ENCODE data around the gene ZFYVE21. TPM values are rescaled to one million over a fixed set of nuclear protein-coding genes. Genes with fewer than 3 reads are reported as not detected.

Gene ZFYVE21
- total RNA-seq, 1 experiment from 2014 or later: 59.7 TPM

GRCh38 chr14:103703433-103704385 lies 11.9 kb upstream of the ZFYVE21 start (continued):
- no peak for TF ChIP-seq USF2 (CRISPR knock-in tag; IDR thresholded peaks at IDR 0.05)
- no peak for TF ChIP-seq MAX (CRISPR knock-in tag; IDR thresholded peaks at IDR 0.05)
- no peak for TF ChIP-seq ATF2 (CRISPR knock-in tag; IDR thresholded peaks at IDR 0.05; ENCODE audit: borderline replicate concordance, low read depth)
- no peak for TF ChIP-seq ZNF263 (CRISPR knock-in tag; IDR thresholded peaks at IDR 0.05; ENCODE audit: low read depth)
- no peak for TF ChIP-seq NFATC4 (CRISPR knock-in tag; IDR thresholded peaks at IDR 0.05)
- no peak for TF ChIP-seq RORB (CRISPR knock-in tag; IDR thresholded peaks at IDR 0.05)
- TF ChIP-seq ERG (CRISPR knock-in tag; IDR thresholded peaks at IDR 0.05): no peak
- no peak for TF ChIP-seq CDX4 (CRISPR knock-in tag; IDR thresholded peaks at IDR 0.05; ENCODE audit: borderline replicate concordance)
- TF ChIP-seq ZSCAN18 (CRISPR knock-in tag; IDR thresholded peaks at IDR 0.05): no peak
- TF ChIP-seq IRF1 (CRISPR knock-in tag; IDR thresholded peaks at IDR 0.05): no peak

- H3K27me3 Mint-ChIP-seq (ENCODE audit: low read depth): no peaks in the 10 kb centered on the region; the same call in 1 of the 2 replicates
- ATAC-seq: no peak
- CTCF ChIA-PET: no interaction called here
- no peaks in the 10 kb centered on the region for H3K9me3 Mint-ChIP-seq
- peaks cover 3% of the 10 kb centered on the region for H3K4me1 Mint-ChIP-seq
- POLR2A ChIA-PET: interaction anchor here (0.9 kb wide), 1 partner anchor 11 kb away, joined by 5 read pairs; the partner anchor contains the start of genes XRCC3 and ZFYVE21
- TF ChIP-seq KAT7 (CRISPR knock-in tag; IDR thresholded peaks at IDR 0.05; ENCODE audit: borderline replicate concordance) (no peak), IRF2 (CRISPR knock-in tag; IDR thresholded peaks at IDR 0.05; ENCODE audit: borderline replicate concordance, low read depth) (no peak), ERG (CRISPR knock-in tag; IDR thresholded peaks at IDR 0.05) (no peak), ZNF317 (CRISPR knock-in tag; IDR thresholded peaks at IDR 0.05; ENCODE audit: borderline replicate concordance, low read depth) (no peak), E2F1 (CRISPR knock-in tag; IDR thresholded peaks at IDR 0.05) (no peak)
- H3K36me3 Mint-ChIP-seq: peaks cover 40% of the 10 kb centered on the region
- H3K4me3 Mint-ChIP-seq: no peak overlapping the region
- no peak for DNase-seq (ENCODE audit: low spot score)
- H3K27ac Mint-ChIP-seq: peak overlapping the region; percentile 80
These were observed 10.9 kb upstream of the ZFYVE21 start for GRCh38 chr14:103704708-103705107.
